ENCODE measurements around the gene DNER.

The DNER gene

GRCh38 chr2:229646186-229646723 lies 68.1 kb downstream of the DNER start:
- no peak for TF ChIP-seq CTCF (IDR thresholded peaks at IDR 0.05; ENCODE audit: control extremely low read depth, extremely low read depth, low read depth, missing control alignments)
- POLR2A ChIA-PET: no interaction called here
- CTCF ChIA-PET: no interaction called here
- no peak for DNase-seq (ENCODE audit: extremely low spot score)

GRCh38 chr2:229642371-229642770 lies 72.0 kb downstream of the DNER start:
- no peak for TF ChIP-seq CTCF (IDR thresholded peaks at IDR 0.05; ENCODE audit: control extremely low read depth, extremely low read depth, low read depth, missing control alignments)
- POLR2A ChIA-PET: no interaction called here
- CTCF ChIA-PET: interaction anchor here (1.0 kb wide), 1 partner anchor 17 kb away, joined by 3 read pairs; no protein-coding TSS in a partner anchor
- DNase-seq (ENCODE audit: extremely low spot score): no peak

- POLR2A ChIA-PET: no interaction called here
- DNase-seq (ENCODE audit: extremely low spot score): no peak
- no peak for TF ChIP-seq CTCF (IDR thresholded peaks at IDR 0.05; ENCODE audit: control extremely low read depth, extremely low read depth, low read depth, missing control alignments)
- CTCF ChIA-PET: interaction anchor here (1.1 kb wide), 1 partner anchor 9 kb away, joined by 4 read pairs; no protein-coding TSS in a partner anchor
Measured at GRCh38 chr2:229641676-229642075, 72.7 kb downstream of the DNER start.

GRCh38 chr2:229640636-229641035 lies 73.7 kb downstream of the DNER start:
- TF ChIP-seq CTCF (IDR thresholded peaks at IDR 0.05; ENCODE audit: control extremely low read depth, extremely low read depth, low read depth, missing control alignments): no peak
- CTCF ChIA-PET: interaction anchor here (1.0 to 1.1 kb wide), 3 partner anchors 8 to 21 kb away, joined by 3 to 4 read pairs (median 3); no protein-coding TSS in a partner anchor
- DNase-seq (ENCODE audit: extremely low spot score): no peak
- POLR2A ChIA-PET: no interaction called here

GRCh38 chr2:229636571-229636970 lies 77.8 kb downstream of the DNER start:
- ChIA-PET CTCF (interaction anchor here (0.8 to 1.4 kb wide), 3 partner anchors 8 to 12 kb away, joined by 3 to 4 read pairs (median 3); no protein-coding TSS in a partner anchor), POLR2A (no interaction called here)
- DNase-seq (ENCODE audit: extremely low spot score): no peak
- TF ChIP-seq CTCF (IDR thresholded peaks at IDR 0.05; ENCODE audit: control extremely low read depth, extremely low read depth, low read depth, missing control alignments): no peak

GRCh38 chr2:229635371-229635680 lies 79.0 kb downstream of the DNER start:
- TF ChIP-seq CTCF (IDR thresholded peaks at IDR 0.05; ENCODE audit: control extremely low read depth, extremely low read depth, low read depth, missing control alignments): no peak
- DNase-seq (ENCODE audit: extremely low spot score): no peak
- POLR2A ChIA-PET: no interaction called here
- CTCF ChIA-PET: no interaction called here
